ENCODE data around the gene ZACN. TPM values are rescaled to one million over a fixed set of nuclear protein-coding genes. Genes with fewer than 3 reads are reported as not detected.

Gene ZACN
- total RNA-seq, 1 donor from 2014 or later = not detected

GRCh38 chr17:76081295-76082210 lies 2.6 kb downstream of the ZACN start:
- no peak for DNase-seq (ENCODE audit: low spot score)

- no peak for DNase-seq (ENCODE audit: low spot score)
These were observed 3.6 kb downstream of the ZACN start for GRCh38 chr17:76082326-76083251.

DNA sequence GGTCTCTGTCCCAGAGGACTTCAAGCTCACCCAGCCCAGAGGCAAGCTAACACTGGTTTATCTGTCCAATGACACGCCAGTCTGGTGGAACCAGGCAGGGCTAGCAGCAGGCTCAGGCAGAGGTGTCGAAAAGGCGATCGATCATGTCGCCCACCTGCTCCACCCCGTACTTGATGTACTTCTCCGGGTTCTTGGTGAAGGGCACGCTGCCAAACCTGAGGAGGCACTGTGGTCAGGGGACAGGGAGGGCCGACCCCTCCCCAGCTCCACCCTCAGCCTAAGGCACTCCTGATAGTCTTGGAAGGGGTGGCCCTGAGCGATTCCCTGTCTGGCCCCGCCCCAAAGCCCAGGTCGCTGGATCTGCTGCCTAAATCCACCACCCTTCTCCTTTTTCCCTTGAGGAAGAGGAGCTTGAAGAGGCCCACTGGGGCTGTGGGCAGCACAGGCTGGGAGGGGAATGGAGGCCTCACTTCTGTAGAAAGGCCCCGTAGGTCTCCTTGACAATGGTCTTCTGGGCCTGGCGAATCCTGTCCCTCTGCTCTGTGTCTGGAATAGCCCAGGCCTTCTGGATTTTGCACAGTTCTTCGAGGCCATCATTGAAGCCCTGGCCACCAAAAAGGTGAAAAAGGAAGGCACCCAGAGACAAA lies 4.7 kb downstream of the ZACN start:
- DNase-seq (ENCODE audit: low spot score) = no peak

GRCh38 chr17:76085066-76085730 lies 6.2 kb downstream of the ZACN start:
- no peak for DNase-seq (ENCODE audit: low spot score)

GRCh38 chr17:76085731-76086366 lies 6.9 kb downstream of the ZACN start:
- DNase-seq (ENCODE audit: low spot score) = no peak

GRCh38 chr17:76086384-76086783 lies 7.4 kb downstream of the ZACN start:
- DNase-seq (ENCODE audit: low spot score) = no peak

- no peak for DNase-seq (ENCODE audit: low spot score)
These were observed 8.5 kb downstream of the ZACN start for GRCh38 chr17:76087531-76087930.

DNA sequence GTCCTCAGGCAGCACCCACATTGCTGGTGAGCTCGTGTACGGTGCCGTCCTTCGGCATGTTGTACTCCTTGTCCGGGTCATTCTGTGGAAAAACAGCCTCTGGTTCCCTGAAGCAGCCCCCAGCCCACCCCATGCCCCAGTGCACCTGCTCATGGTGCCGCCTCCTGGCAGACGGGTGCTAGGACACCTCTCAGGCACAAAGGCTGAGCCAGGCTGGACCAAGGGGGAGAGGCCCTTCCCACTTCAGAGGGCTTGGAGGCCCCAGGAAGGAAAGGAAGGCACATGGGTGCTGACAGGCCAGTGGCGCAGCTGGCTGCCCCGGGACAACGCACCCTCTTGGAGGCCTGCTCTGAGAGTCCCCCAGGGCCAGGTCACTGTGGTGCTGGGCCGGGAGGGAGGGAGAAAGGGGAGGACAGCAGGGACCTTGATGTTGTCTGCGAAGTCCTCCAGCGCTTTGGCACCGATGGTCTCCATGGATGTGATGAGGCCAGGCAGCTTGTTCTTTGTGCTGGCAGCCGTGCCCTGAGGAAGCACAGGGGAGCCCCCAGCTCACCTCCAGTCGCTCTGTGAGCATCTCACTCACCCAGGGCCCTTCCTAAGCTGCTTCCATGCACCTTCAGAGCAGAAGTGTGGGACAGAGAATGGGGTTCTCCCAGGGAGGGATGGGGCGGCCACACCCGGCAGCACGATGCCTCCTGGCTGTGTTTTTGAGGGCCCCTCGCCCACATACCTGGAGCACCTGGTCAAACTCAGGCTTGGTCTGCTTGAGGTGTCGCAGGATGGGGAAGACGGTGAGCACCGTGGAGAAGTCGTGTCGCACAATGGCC lies 9.3 kb downstream of the ZACN start:
- DNase-seq (ENCODE audit: low spot score) = no peak

- no peak for DNase-seq (ENCODE audit: low spot score)
These were observed 10.0 kb downstream of the ZACN start for GRCh38 chr17:76088868-76089576.

DNA sequence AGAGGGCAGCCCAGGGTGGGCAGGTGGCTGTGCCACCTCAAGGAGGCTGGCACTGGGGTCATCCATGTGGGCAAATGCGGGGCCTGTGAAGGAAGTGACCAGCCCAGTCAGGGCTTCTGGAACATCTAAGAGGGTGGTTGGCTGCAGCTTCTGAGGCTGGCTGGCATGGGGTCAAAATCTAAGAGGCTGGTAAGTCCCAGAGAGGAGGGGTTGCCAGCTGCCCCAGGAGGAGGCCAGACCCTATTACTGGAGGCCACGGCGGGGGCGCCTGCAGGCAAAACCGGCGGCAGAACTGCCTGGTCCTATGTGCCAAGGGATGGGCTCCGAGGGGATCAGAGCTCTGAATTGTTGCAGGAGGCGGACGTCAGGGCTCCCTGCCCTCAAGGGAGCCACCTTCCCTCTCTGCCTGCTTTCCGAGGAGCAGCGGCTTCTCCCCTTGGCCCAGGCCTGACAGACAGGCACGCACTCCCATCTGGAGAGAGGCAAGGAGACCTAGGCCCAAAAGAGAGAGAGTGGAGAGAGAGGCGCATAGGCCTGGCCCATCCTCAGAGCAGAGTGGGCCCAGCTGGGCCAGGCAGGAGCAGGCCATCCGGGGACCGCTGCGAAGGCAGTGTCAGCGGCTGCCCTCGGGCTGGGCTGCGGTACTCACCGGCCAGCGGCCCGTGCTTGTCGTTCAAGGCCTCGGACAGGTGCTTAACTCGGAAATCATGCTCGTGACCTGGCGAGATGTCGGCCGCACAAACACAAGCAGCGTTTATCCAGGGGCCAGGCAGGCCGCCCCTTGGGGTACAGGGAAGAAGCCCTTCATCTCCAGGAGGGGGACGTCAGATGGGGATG lies 10.9 kb downstream of the ZACN start:
- DNase-seq (ENCODE audit: low spot score) = no peak

- DNase-seq (ENCODE audit: low spot score) = no peak
These were observed 11.6 kb downstream of the ZACN start for GRCh38 chr17:76090517-76091129.

- no peak for DNase-seq (ENCODE audit: low spot score)
These were observed 12.7 kb downstream of the ZACN start for GRCh38 chr17:76091526-76092286.

DNA sequence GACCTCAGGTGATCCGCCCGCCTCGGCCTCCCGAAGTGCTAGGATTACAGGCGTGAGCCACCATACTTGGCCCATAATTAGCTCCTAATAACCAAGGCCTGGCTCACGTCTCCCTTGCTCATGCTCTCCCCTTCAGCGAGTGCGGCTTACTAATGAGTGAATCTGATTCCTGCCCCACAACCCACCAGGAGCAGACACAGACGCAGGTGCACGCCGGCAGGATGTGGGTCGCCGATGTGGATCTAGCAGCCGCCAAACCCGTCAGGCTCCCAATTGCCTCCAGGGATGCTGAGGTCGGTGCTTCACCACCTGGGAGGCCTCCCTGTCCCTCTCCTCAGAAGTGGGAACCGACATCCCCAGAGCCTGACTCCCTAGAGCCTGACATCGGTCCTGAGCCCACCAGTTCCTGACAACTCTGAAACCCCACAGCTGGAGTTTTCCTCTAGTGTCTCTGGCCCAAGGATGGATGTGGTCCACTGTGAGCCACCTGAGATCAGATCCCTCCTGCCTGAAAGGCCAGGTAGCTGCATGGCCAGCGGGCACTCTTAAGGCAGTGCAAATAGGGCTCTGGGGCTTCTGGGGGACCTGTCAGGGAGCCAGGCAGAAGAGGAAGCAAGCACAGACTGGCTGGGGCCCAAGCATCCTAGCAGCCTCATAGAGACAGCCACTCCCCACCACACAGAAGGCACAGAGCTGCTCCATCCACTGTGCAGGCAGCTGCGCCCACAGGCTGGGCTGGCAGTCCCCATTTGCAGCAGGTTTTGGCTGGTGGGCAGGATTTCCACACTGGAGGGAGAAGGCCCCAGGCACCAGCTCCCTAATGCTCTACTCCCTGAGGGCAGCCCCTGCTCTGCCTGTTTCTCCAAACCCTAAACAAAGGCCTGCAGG lies 13.8 kb downstream of the ZACN start:
- DNase-seq (ENCODE audit: low spot score) = no peak

- DNase-seq (ENCODE audit: low spot score) = no peak
These were observed 15.1 kb downstream of the ZACN start for GRCh38 chr17:76094046-76094445.

DNA sequence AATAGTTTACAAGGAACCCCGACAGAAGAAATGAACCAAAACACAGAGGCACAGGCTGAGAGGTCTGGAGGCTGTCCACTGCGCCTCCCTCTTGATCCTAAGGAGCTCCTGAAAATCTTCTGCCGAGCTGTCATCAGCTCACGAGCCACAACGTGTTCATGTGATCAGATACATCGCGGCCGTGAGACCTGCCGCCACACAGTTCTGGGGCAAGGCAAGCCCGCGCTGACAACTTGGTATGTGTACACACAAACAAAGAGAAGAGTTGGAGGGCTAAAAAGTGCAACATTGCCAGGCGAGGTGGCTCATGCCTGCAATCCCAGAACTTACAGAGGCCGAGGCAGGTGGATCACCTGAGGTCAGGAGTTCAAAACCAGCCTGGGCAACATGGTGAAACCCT lies 17.0 kb downstream of the ZACN start:
- DNase-seq (ENCODE audit: low spot score) = no peak

DNA sequence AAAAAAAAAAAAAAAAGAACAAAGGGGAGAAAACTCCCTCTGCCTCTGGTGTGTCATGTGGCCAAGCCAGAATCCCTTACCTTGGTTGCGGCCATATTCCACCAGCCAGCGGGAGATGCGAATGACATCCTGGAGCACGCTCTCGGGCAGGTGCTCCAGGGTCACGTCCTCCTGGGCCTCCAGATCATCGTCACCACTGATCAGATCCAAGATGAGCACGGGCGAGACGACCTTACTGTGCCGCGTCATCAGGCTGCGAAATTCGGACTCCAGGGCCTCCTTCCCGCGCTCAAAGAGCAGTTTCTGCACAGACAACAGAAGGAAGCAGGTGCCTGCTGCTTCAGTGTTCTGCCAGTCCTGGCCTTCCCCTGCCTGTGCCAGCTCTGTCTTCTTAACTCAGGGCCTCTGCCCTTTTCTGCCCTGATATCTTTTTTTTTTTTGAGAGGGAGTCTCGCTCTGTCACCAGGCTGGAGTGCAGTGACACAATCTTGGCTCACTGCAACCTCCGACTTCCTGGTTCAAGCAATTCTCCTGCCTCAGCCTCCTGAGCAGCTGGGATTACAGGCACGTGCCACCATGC lies 18.8 kb downstream of the ZACN start:
- no peak for DNase-seq (ENCODE audit: low spot score)

All from ureter (tissue), 1 donor.